HepG2 (cell line): Measurements from ENCODE around the gene SMYD5. TPM values are rescaled to one million over a fixed set of nuclear protein-coding genes. Genes with fewer than 3 reads are reported as not detected.

Experiments used
- CAMTA2 ChIP-seq: sonication (generic); formaldehyde crosslinking; IDR thresholded peaks from 2 replicates; pipeline ENCODE4 v1.4.0; 2020; ENCODE audit warnings: mild to moderate bottlenecking, missing genetic modification reagents, borderline replicate concordance
- HOXA7 ChIP-seq: sonication (generic); formaldehyde crosslinking; IDR thresholded peaks from 2 replicates; pipeline ENCODE4 v1.8.1; 2022; ENCODE audit warnings: mild to moderate bottlenecking, missing genetic modification reagents, moderate library complexity
- JUNB ChIP-seq: sonication (generic); formaldehyde crosslinking; IDR thresholded peaks from 2 replicates; pipeline ENCODE4 v1.8.0; 2022; ENCODE audit warnings: missing genetic modification reagents, mild to moderate bottlenecking, borderline replicate concordance
- KLF6 ChIP-seq: IDR thresholded peaks from 2 replicates; pipeline ENCODE4 v1.8.0; 2016; ENCODE audit warnings: missing biosample characterization, missing genetic modification reagents
- POLR2AphosphoS5 ChIP-seq: IDR thresholded peaks from 2 replicates; pipeline ENCODE4 v1.6.1; 2012; ENCODE audit warnings: low read depth, low read length
- RERE ChIP-seq: IDR thresholded peaks from 2 replicates; pipeline ENCODE4 v1.6.1; 2016; ENCODE audit warnings: low read depth, missing genetic modification reagents, missing compliant biosample characterization
- RFX5 ChIP-seq: IDR thresholded peaks from 2 replicates; pipeline ENCODE4 v1.6.1; 2011; ENCODE audit warnings: low read depth, low read length, improper control_type of control experiment
- SNAI1 ChIP-seq: sonication (generic); formaldehyde crosslinking; IDR thresholded peaks from 2 replicates; pipeline ENCODE4 v1.5.0; 2020; ENCODE audit warnings: mild to moderate bottlenecking, missing genetic modification reagents, borderline replicate concordance
- YEATS2 ChIP-seq: sonication (generic); formaldehyde crosslinking; IDR thresholded peaks from 2 replicates; pipeline ENCODE4 v1.4.0; 2020; ENCODE audit warnings: missing genetic modification reagents, borderline replicate concordance
- ZFYVE20 ChIP-seq: sonication (generic); formaldehyde crosslinking; IDR thresholded peaks from 2 replicates; pipeline ENCODE4 v1.8.0; 2023; ENCODE audit warnings: low read depth, mild to moderate bottlenecking, moderate library complexity, missing genetic modification reagents, borderline replicate concordance
- ZNF136 ChIP-seq: sonication (generic); formaldehyde crosslinking; IDR thresholded peaks from 2 replicates; pipeline ENCODE4 v1.8.1; 2022; ENCODE audit warnings: low read depth, mild to moderate bottlenecking, moderate library complexity, missing genetic modification reagents
- ZNF207 ChIP-seq: fragments of 450-650 bp; IDR thresholded peaks from 2 replicates; pipeline ENCODE4 v1.6.1; 2016; ENCODE audit warnings: antibody characterized with exemption, borderline replicate concordance
- ZNF292 ChIP-seq: sonication (generic); formaldehyde crosslinking; IDR thresholded peaks from 2 replicates; pipeline ENCODE4 v1.8.1; 2022; ENCODE audit warnings: mild to moderate bottlenecking, low read depth, missing genetic modification reagents, borderline replicate concordance
- ZNF354B ChIP-seq: sonication (generic); formaldehyde crosslinking; IDR thresholded peaks from 2 replicates; pipeline ENCODE4 v1.8.0; 2022; ENCODE audit warnings: mild to moderate bottlenecking, missing genetic modification reagents
- ZNF660 ChIP-seq: sonication (generic); formaldehyde crosslinking; IDR thresholded peaks from 2 replicates; pipeline ENCODE4 v1.5.1; 2020; ENCODE audit warnings: mild to moderate bottlenecking, low read depth, missing genetic modification reagents, borderline replicate concordance
- ZSCAN12 ChIP-seq: sonication (generic); formaldehyde crosslinking; IDR thresholded peaks from 2 replicates; pipeline ENCODE4 v1.9.0; 2021; ENCODE audit warnings: mild to moderate bottlenecking, missing genetic modification reagents
- ZSCAN25 ChIP-seq: sonication (generic); formaldehyde crosslinking; IDR thresholded peaks from 2 replicates; pipeline ENCODE4 v1.8.0; 2022; ENCODE audit warnings: mild to moderate bottlenecking, missing genetic modification reagents
- polyA plus RNA-seq, 8 experiments: library from polyadenylated mRNA; depleted of rRNA in 3 of 8; stranded (reverse) in 7 of 8; unstranded in 1 of 8; fragments of >200 nt; fragmentation: Illumina TruSeq in 4 of 8; extraction: Trizol in 4 of 8; gene quantifications; 2 replicates each; pipeline versions ENCODE4 v1.2.1 to v1.2.3, GENCODE V29; 2011 to 2016; ENCODE audit warnings: low read depth in 4 of 8, missing spikeins in 1 of 8, mixed read lengths in 1 of 8; ENCODE audit not compliant: insufficient read depth in 1 of 8
- total RNA-seq, 5 experiments: library from RNA; depleted of rRNA; stranded (reverse); fragments of >200 nt; fragmentation: Illumina TruSeq; extraction: Trizol; gene quantifications; 2 replicates each; pipeline ENCODE4 v1.2.3, GENCODE V29; 2016; ENCODE audit warnings: low read depth in 1 of 5
- TF ChIP-seq, protein P1 (sequence below): sonication (generic); formaldehyde crosslinking; IDR thresholded peaks from 2 replicates; pipeline ENCODE4 v1.4.0; 2020; ENCODE audit warnings: mild to moderate bottlenecking, missing genetic modification reagents
- TF ChIP-seq, protein P2 (sequence below): IDR thresholded peaks from 2 replicates; pipeline ENCODE4 v1.6.1; 2012; ENCODE audit warnings: inconsistent platforms

The SMYD5 gene
- total and polyA plus RNA-seq, 2 of the 13 experiments (the other 11 are each of a cell fraction or from before 2014, with no cell fraction given), result 55.8 to 70.4 TPM

- no peak; the same call in 1 of the 2 replicates for TF ChIP-seq KLF6 (CRISPR knock-in tag)
- TF ChIP-seq POLR2AphosphoS5, result peak; percentile 64; the same call in 1 of the 2 replicates
- 0 out of 2 replicates have a peak, but pooled peaks have one; percentile 42 for TF ChIP-seq ZNF660 (CRISPR knock-in tag)
- TF ChIP-seq, protein P1, sequence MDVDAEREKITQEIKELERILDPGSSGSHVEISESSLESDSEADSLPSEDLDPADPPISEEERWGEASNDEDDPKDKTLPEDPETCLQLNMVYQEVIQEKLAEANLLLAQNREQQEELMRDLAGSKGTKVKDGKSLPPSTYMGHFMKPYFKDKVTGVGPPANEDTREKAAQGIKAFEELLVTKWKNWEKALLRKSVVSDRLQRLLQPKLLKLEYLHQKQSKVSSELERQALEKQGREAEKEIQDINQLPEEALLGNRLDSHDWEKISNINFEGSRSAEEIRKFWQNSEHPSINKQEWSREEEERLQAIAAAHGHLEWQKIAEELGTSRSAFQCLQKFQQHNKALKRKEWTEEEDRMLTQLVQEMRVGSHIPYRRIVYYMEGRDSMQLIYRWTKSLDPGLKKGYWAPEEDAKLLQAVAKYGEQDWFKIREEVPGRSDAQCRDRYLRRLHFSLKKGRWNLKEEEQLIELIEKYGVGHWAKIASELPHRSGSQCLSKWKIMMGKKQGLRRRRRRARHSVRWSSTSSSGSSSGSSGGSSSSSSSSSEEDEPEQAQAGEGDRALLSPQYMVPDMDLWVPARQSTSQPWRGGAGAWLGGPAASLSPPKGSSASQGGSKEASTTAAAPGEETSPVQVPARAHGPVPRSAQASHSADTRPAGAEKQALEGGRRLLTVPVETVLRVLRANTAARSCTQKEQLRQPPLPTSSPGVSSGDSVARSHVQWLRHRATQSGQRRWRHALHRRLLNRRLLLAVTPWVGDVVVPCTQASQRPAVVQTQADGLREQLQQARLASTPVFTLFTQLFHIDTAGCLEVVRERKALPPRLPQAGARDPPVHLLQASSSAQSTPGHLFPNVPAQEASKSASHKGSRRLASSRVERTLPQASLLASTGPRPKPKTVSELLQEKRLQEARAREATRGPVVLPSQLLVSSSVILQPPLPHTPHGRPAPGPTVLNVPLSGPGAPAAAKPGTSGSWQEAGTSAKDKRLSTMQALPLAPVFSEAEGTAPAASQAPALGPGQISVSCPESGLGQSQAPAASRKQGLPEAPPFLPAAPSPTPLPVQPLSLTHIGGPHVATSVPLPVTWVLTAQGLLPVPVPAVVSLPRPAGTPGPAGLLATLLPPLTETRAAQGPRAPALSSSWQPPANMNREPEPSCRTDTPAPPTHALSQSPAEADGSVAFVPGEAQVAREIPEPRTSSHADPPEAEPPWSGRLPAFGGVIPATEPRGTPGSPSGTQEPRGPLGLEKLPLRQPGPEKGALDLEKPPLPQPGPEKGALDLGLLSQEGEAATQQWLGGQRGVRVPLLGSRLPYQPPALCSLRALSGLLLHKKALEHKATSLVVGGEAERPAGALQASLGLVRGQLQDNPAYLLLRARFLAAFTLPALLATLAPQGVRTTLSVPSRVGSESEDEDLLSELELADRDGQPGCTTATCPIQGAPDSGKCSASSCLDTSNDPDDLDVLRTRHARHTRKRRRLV (CRISPR knock-in tag), result no peak
- TF ChIP-seq ZSCAN12, result no peak
- no peak for TF ChIP-seq ZNF136 (CRISPR knock-in tag)
- TF ChIP-seq HOXA7, result no peak
- no peak; the same call in 1 of the 2 replicates for TF ChIP-seq CAMTA2 (CRISPR knock-in tag)
- TF ChIP-seq JUNB, result no peak; the same call in 1 of the 2 replicates
- TF ChIP-seq ZNF207, result no peak
- TF ChIP-seq ZNF292 (CRISPR knock-in tag), result no peak
- peak; percentile 60; the same call in 1 of the 2 replicates for TF ChIP-seq RFX5
- TF ChIP-seq ZFYVE20 (CRISPR knock-in tag), result no peak
- TF ChIP-seq ZNF354B (CRISPR knock-in tag), result 0 out of 2 replicates have a peak, but pooled peaks have one; percentile 15
- TF ChIP-seq RERE (CRISPR knock-in tag), result no peak; the same call in 1 of the 2 replicates
- TF ChIP-seq, protein P2, sequence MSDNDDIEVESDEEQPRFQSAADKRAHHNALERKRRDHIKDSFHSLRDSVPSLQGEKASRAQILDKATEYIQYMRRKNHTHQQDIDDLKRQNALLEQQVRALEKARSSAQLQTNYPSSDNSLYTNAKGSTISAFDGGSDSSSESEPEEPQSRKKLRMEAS, result peak; percentile 88
- TF ChIP-seq SNAI1 (CRISPR knock-in tag), result no peak
- peak; percentile 84 for TF ChIP-seq YEATS2 (CRISPR knock-in tag)
- peak; percentile 20; the same call in 1 of the 2 replicates for TF ChIP-seq ZSCAN25
Measured at GRCh38 chr2:73233154-73233931, 19.3 kb downstream of the SMYD5 start, which contains the start of gene PRADC1 (continued).
